ENCODE data around the gene SPATS2. TPM values are rescaled to one million over a fixed set of nuclear protein-coding genes. Genes with fewer than 3 reads are reported as not detected.
"Not testable (repeated sequence)": the region's sequence is repeated elsewhere in the genome, so short reads cannot be mapped to it uniquely, and the experiment has no call there.

Gene SPATS2
- total RNA-seq, 1 donor from 2014 or later, result 5.9 TPM

GRCh38 chr12:49368240-49368600 is 958 bp downstream of the SPATS2 start:
- DNase-seq, result no peak
- intact Hi-C loops (cut with micrococcal nuclease), result no loop called here
- no peak for TF ChIP-seq CTCF (IDR thresholded peaks at IDR 0.05; ENCODE audit: borderline replicate concordance)
- no peaks in the 10 kb centered on the region for H3K9me3 ChIP-seq (replicated peaks)
- no peaks in the 10 kb centered on the region for H3K27me3 ChIP-seq (ENCODE audit: low read depth)
- H3K4me1 ChIP-seq, result peaks cover 43% of the 10 kb centered on the region
- peak overlapping the region; percentile 97 for H3K27ac ChIP-seq (replicated peaks)
- no peaks in the 10 kb centered on the region for H3K36me3 ChIP-seq
- H3K4me3 ChIP-seq, result peak overlapping the region; percentile 81

GRCh38 chr12:49369411-49370145 is 2.3 kb downstream of the SPATS2 start:
- H3K4me1 ChIP-seq, result peaks cover 43% of the 10 kb centered on the region
- H3K4me3 ChIP-seq, result peak overlapping the region; percentile 10
- no peaks in the 10 kb centered on the region for H3K27me3 ChIP-seq (ENCODE audit: low read depth)
- DNase-seq, result peak; percentile 25
- H3K27ac ChIP-seq (replicated peaks), result peak overlapping the region; percentile 97
- H3K36me3 ChIP-seq, result no peaks in the 10 kb centered on the region
- H3K9me3 ChIP-seq (replicated peaks), result no peaks in the 10 kb centered on the region
- peak; percentile 55 for TF ChIP-seq CTCF (IDR thresholded peaks at IDR 0.05; ENCODE audit: borderline replicate concordance)
- intact Hi-C loops (cut with micrococcal nuclease), result no loop called here

GRCh38 chr12:49370539-49370938 is 3.3 kb downstream of the SPATS2 start:
- Histone ChIP-seq H3K4me3 (no peak overlapping the region), H3K27me3 (ENCODE audit: low read depth) (no peaks in the 10 kb centered on the region), H3K36me3 (no peaks in the 10 kb centered on the region), H3K27ac (replicated peaks) (no peak overlapping the region), H3K9me3 (replicated peaks) (no peaks in the 10 kb centered on the region), H3K4me1 (peaks cover 43% of the 10 kb centered on the region)
- no peak for TF ChIP-seq CTCF (IDR thresholded peaks at IDR 0.05; ENCODE audit: borderline replicate concordance)
- intact Hi-C loops (cut with micrococcal nuclease), result no loop called here
- no peak for DNase-seq

GRCh38 chr12:49375406-49375805 is 8.1 kb downstream of the SPATS2 start:
- no peak for TF ChIP-seq CTCF (IDR thresholded peaks at IDR 0.05; ENCODE audit: borderline replicate concordance)
- Histone ChIP-seq H3K27me3 (ENCODE audit: low read depth) (no peaks in the 10 kb centered on the region), H3K4me1 (no peaks in the 10 kb centered on the region), H3K36me3 (no peaks in the 10 kb centered on the region), H3K4me3 (no peak overlapping the region), H3K27ac (replicated peaks) (no peak overlapping the region), H3K9me3 (replicated peaks) (no peaks in the 10 kb centered on the region)
- DNase-seq, result no peak
- intact Hi-C loops (cut with micrococcal nuclease), result no loop called here

GRCh38 chr12:49377386-49377785 is 10.1 kb downstream of the SPATS2 start:
- H3K9me3 ChIP-seq (replicated peaks), result no peaks in the 10 kb centered on the region
- H3K27me3 ChIP-seq (ENCODE audit: low read depth), result no peaks in the 10 kb centered on the region
- no peak overlapping the region for H3K27ac ChIP-seq (replicated peaks)
- DNase-seq, result no peak
- intact Hi-C loops (cut with micrococcal nuclease), result no loop called here
- no peaks in the 10 kb centered on the region for H3K4me1 ChIP-seq
- no peaks in the 10 kb centered on the region for H3K36me3 ChIP-seq
- H3K4me3 ChIP-seq, result no peak overlapping the region
- no peak for TF ChIP-seq CTCF (IDR thresholded peaks at IDR 0.05; ENCODE audit: borderline replicate concordance)

GRCh38 chr12:49380184-49380583 is 12.9 kb downstream of the SPATS2 start:
- H3K4me1 ChIP-seq; H3K4me3 ChIP-seq; DNase-seq; H3K27me3 ChIP-seq (ENCODE audit: low read depth); H3K27ac ChIP-seq (replicated peaks); H3K36me3 ChIP-seq; H3K9me3 ChIP-seq (replicated peaks); intact Hi-C loops (cut with micrococcal nuclease): not testable (repeated sequence)
